ENCODE data around the gene MX2.

GRCh38 chr21:41360072-41360821 lies 1.6 kb upstream of the MX2 start:
- TF ChIP-seq CTCF (IDR thresholded peaks at IDR 0.05; ENCODE audit: low read length), result no peak
- TF ChIP-seq EZH2 (optimal IDR thresholded peaks at IDR 0.05; ENCODE audit: low read depth, low read length), result no peak

Measured in MM.1S (cell line).